Measurements from ENCODE around the gene CCDC122.

DNA sequence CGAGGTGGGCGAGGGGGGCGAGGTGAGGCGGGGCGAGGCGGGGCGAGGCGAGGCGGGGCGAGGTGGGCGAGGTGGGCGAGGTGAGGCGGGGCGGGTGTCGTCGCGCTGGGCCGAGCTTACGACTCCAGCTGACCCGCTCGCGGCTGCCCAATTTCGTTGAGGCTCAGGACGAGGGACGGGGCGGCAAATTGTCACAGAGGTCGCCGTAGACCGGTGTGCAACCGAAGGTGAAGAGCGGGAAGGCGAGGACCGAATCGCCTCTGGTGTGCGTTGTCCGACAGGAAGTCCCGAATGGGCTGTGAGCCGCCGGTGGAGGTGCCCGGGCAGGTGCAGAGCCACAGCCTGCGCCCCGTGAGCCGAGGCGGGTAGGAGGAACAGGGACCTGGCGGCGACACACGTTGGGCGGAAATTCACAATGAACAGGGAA, 228 bp upstream of the CCDC122 start, which contains the start of gene LACC1:
- TF ChIP-seq, protein P1, sequence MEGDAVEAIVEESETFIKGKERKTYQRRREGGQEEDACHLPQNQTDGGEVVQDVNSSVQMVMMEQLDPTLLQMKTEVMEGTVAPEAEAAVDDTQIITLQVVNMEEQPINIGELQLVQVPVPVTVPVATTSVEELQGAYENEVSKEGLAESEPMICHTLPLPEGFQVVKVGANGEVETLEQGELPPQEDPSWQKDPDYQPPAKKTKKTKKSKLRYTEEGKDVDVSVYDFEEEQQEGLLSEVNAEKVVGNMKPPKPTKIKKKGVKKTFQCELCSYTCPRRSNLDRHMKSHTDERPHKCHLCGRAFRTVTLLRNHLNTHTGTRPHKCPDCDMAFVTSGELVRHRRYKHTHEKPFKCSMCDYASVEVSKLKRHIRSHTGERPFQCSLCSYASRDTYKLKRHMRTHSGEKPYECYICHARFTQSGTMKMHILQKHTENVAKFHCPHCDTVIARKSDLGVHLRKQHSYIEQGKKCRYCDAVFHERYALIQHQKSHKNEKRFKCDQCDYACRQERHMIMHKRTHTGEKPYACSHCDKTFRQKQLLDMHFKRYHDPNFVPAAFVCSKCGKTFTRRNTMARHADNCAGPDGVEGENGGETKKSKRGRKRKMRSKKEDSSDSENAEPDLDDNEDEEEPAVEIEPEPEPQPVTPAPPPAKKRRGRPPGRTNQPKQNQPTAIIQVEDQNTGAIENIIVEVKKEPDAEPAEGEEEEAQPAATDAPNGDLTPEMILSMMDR (conservative IDR thresholded peaks at IDR 0.05) = no peak
- no peak for TF ChIP-seq EZH2 (IDR thresholded peaks at IDR 0.05; ENCODE audit: low read depth)
